OCI-LY1 (cell line): ENCODE results near the gene NCF2.

Source experiments
- H2AFZ ChIP-seq: fragments of 200-600 bp; sonication (generic), shearing (Covaris generic); 2 replicates; pipeline ENCODE4 v1.6.0; 2014; ENCODE audit warnings: antibody characterized with exemption, mild to moderate bottlenecking, low read length
- H3F3A ChIP-seq: fragments of 200-600 bp; sonication (generic), shearing (Covaris generic); 2 replicates; pipeline ENCODE4 v1.6.0; 2014; ENCODE audit warnings: mild to moderate bottlenecking, antibody characterized with exemption, low read length, moderate library complexity; ENCODE audit not compliant: insufficient read depth
- H3K27ac ChIP-seq: fragments of 200-600 bp; sonication (generic); 2 replicates; pipeline ENCODE4 v1.5.1; 2014; ENCODE audit warnings: low read length, mixed run types, mild to moderate bottlenecking, low read depth; ENCODE audit not compliant: poor library complexity, severe bottlenecking
- H3K27me3 ChIP-seq: fragments of 200-600 bp; sonication (generic); 2 replicates; pipeline ENCODE4 v1.6.0; 2014; ENCODE audit warnings: antibody characterized with exemption, mild to moderate bottlenecking, low read length, moderate library complexity; ENCODE audit not compliant: insufficient read depth
- H3K36me3 ChIP-seq: fragments of 200-600 bp; sonication (generic); 2 replicates; pipeline ENCODE4 v1.6.1; 2014; ENCODE audit warnings: mild to moderate bottlenecking, antibody characterized with exemption, low read length, moderate library complexity, mixed read lengths; ENCODE audit not compliant: insufficient read depth
- H3K4me1 ChIP-seq: fragments of 200-600 bp; sonication (generic); 2 replicates; pipeline ENCODE4 v1.5.1; 2014; ENCODE audit warnings: mild to moderate bottlenecking, low read length, moderate library complexity; ENCODE audit not compliant: insufficient read depth, severe bottlenecking
- H3K4me2 ChIP-seq: fragments of 200-600 bp; sonication (generic), shearing (Covaris generic); 2 replicates; pipeline ENCODE4 v1.6.1; 2014; ENCODE audit warnings: low read length
- H3K4me3 ChIP-seq: fragments of 200-600 bp; sonication (generic); 2 replicates; pipeline ENCODE4 v1.5.1; 2014; ENCODE audit warnings: low read length, low read depth, mild to moderate bottlenecking, mixed read lengths; ENCODE audit not compliant: poor library complexity, severe bottlenecking
- H3K79me2 ChIP-seq: fragments of 200-600 bp; shearing (Covaris generic); 2 replicates; pipeline ENCODE4 v1.6.1; 2016; ENCODE audit warnings: mixed run types, low read length, mixed read lengths; ENCODE audit not compliant: insufficient read depth
- H3K9ac ChIP-seq: fragments of 200-600 bp; sonication (generic), shearing (Covaris generic); 2 replicates; pipeline ENCODE4 v1.6.1; 2014; ENCODE audit warnings: mild to moderate bottlenecking, low read length, mixed read lengths
- H3K9me2 ChIP-seq: fragments of 200-600 bp; sonication (generic), shearing (Covaris generic); 2 replicates; pipeline ENCODE4 v1.6.1; 2014; ENCODE audit warnings: low read depth, mild to moderate bottlenecking, low read length, mixed read lengths
- H3K9me3 ChIP-seq: fragments of 200-600 bp; shearing (Covaris generic); 2 replicates; pipeline ENCODE4 v1.6.1; 2014; ENCODE audit warnings: low read length, mixed read lengths
- H4K20me1 ChIP-seq: fragments of 200-600 bp; sonication (generic), shearing (Covaris generic); 2 replicates; pipeline ENCODE4 v1.6.0; 2016; ENCODE audit warnings: mild to moderate bottlenecking, low read length; ENCODE audit not compliant: insufficient read depth
- EZH2 ChIP-seq: fragments of 200-600 bp; sonication (generic), shearing (Covaris generic); IDR thresholded peaks from 2 replicates; pipeline ENCODE4 v1.8.0; 2017; ENCODE audit warnings: borderline replicate concordance, mixed run types, mild to moderate bottlenecking, antibody characterized with exemption, low read length, moderate library complexity, mixed read lengths
- TF ChIP-seq, protein P1 (sequence below): fragments of 200-600 bp; sonication (generic), shearing (Covaris generic); IDR thresholded peaks from 2 replicates; pipeline ENCODE4 v1.5.1; 2017; ENCODE audit warnings: mild to moderate bottlenecking, antibody characterized with exemption, low read length, moderate library complexity, mixed read lengths

The NCF2 gene

DNA sequence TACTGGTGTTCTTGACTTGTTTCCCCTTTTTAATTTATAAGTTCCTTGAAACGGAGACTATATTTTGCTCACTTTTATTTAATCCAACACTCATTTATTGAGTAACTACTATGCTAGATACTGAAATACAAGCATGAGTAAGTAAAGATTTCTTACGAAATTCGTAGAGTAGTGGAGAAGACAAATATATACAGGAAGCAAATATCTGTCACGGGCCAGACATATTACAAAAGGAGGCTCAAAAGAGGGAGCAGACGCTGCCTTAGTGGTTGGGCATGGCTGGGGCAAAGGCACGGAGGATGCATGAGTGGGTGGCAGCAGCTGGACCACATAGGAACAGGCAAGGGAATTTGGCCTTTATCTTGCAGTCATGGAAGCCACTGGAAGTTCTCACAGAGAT is 6.8 kb downstream of the NCF2 start:
- Histone ChIP-seq H3K9me3 (no peaks in the 10 kb centered on the region), H3K4me2 (no peak overlapping the region), H3K79me2 (no peaks in the 10 kb centered on the region), H2AFZ (no peak overlapping the region), H3K9ac (no peak overlapping the region), H3K36me3 (no peaks in the 10 kb centered on the region), H3K4me1 (no peaks in the 10 kb centered on the region), H3K27ac (no peak overlapping the region), H3K27me3 (no peaks in the 10 kb centered on the region), H4K20me1 (no peaks in the 10 kb centered on the region), H3F3A (no peaks in the 10 kb centered on the region), H3K4me3 (no peak overlapping the region), H3K9me2 (no peaks in the 10 kb centered on the region)
- no peak for TF ChIP-seq EZH2
- TF ChIP-seq, protein P1, sequence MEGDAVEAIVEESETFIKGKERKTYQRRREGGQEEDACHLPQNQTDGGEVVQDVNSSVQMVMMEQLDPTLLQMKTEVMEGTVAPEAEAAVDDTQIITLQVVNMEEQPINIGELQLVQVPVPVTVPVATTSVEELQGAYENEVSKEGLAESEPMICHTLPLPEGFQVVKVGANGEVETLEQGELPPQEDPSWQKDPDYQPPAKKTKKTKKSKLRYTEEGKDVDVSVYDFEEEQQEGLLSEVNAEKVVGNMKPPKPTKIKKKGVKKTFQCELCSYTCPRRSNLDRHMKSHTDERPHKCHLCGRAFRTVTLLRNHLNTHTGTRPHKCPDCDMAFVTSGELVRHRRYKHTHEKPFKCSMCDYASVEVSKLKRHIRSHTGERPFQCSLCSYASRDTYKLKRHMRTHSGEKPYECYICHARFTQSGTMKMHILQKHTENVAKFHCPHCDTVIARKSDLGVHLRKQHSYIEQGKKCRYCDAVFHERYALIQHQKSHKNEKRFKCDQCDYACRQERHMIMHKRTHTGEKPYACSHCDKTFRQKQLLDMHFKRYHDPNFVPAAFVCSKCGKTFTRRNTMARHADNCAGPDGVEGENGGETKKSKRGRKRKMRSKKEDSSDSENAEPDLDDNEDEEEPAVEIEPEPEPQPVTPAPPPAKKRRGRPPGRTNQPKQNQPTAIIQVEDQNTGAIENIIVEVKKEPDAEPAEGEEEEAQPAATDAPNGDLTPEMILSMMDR = no peak

DNA sequence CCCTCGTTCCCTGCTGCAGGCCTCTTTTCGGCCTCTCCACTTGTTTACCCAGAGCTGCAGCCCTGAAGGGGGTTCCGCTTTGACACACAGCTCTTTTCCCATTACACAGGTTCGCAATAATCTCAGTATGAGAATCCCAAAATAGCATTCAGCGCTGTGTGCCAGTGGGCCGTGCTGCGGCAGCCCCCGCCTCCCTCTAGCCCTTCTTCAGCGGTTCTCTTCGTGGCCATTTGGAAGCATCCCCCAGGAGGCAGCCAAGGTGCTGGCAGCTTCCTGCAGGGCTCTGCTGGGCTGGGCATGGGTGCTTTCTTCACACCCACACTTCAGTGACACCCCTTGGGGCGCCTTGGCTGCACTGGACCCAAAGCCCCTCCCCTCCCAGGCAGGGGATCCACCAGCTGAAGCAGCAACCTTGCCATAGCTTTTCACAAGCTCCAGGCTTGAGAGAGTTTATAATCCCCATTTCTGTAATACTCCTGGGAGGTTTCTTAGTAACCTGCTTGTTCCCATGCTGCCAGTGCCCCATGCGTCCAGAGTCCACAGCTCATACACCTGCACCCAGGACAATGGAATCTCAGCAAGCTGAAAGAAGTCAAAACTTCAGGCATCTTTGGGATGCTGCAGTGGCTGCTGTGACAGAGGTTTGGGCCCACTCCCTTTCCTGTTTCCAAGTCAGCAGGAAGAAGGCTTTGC is 8.1 kb downstream of the NCF2 start:
- Histone ChIP-seq H3K4me2 (no peak overlapping the region), H3K27ac (no peak overlapping the region), H3K9me3 (no peaks in the 10 kb centered on the region), H3F3A (no peaks in the 10 kb centered on the region), H3K36me3 (no peaks in the 10 kb centered on the region), H3K27me3 (no peaks in the 10 kb centered on the region), H4K20me1 (no peaks in the 10 kb centered on the region), H3K4me3 (no peak overlapping the region), H3K4me1 (no peaks in the 10 kb centered on the region), H3K79me2 (no peaks in the 10 kb centered on the region), H3K9me2 (no peaks in the 10 kb centered on the region), H2AFZ (no peak overlapping the region), H3K9ac (no peak overlapping the region)
- TF ChIP-seq, protein P1 = no peak
- no peak for TF ChIP-seq EZH2

DNA sequence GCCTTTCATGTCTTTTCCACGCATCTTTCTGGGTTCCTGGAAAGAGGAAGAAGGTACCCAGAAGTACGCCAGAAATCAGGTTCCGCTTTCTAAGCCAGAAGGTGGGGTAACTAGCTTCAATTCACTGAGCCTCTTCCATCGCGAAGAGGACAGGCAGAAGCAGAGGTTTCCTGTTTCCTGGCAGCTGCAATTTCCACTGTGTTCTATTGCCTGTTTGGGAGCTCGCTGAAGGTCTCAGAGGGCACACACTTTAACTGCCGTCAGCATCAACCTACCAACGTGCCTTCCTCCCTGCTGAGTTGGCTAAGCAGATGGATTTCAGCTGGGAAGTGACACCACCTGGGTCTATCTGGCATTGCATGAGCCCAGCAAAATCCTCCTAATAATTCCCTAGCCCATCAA is 10.0 kb downstream of the NCF2 start:
- no peak for TF ChIP-seq EZH2
- TF ChIP-seq, protein P1 = peak; percentile 25; the same call in 1 of the 2 replicates
- H3K79me2 ChIP-seq = no peaks in the 10 kb centered on the region
- H3K4me1 ChIP-seq = no peaks in the 10 kb centered on the region
- no peak overlapping the region for H3K27ac ChIP-seq
- H3F3A ChIP-seq = no peaks in the 10 kb centered on the region
- H3K9ac ChIP-seq = no peak overlapping the region
- H3K4me3 ChIP-seq = no peak overlapping the region
- no peak overlapping the region for H2AFZ ChIP-seq
- H3K36me3 ChIP-seq = no peaks in the 10 kb centered on the region
- no peak overlapping the region for H3K4me2 ChIP-seq
- H3K9me3 ChIP-seq = no peaks in the 10 kb centered on the region
- no peaks in the 10 kb centered on the region for H4K20me1 ChIP-seq
- no peaks in the 10 kb centered on the region for H3K9me2 ChIP-seq
- no peaks in the 10 kb centered on the region for H3K27me3 ChIP-seq
